Mesendoderm (in vitro differentiated cells): ENCODE data around the gene MORN4.

Experiments used
- DNase-seq: peaks from one replicate; pipeline ENCODE4 v3.0.0; 2013
- H2AK5ac ChIP-seq: 2 replicates; pipeline ENCODE4 v1.6.1; 2013; ENCODE audit warnings: low read length, inconsistent platforms
- H2BK120ac ChIP-seq: 2 replicates; pipeline ENCODE4 v1.6.1; 2013; ENCODE audit warnings: low read depth, mild to moderate bottlenecking, low read length, moderate library complexity, mixed read lengths
- H2BK15ac ChIP-seq: replicated peaks from 2 replicates; pipeline ENCODE4 v1.6.1; 2013; ENCODE audit warnings: low read depth, mild to moderate bottlenecking, moderate library complexity
- H2BK5ac ChIP-seq: 2 replicates; pipeline ENCODE4 v1.6.1; 2013; ENCODE audit warnings: low read length, inconsistent platforms
- H3K18ac ChIP-seq: 2 replicates; pipeline ENCODE4 v1.6.1; 2013; ENCODE audit warnings: mild to moderate bottlenecking, low read length, mixed read lengths
- H3K23ac ChIP-seq: one replicate; pipeline ENCODE4 v1.6.1; 2013; ENCODE audit warnings: low read length
- H3K27ac ChIP-seq: 2 replicates; pipeline ENCODE4 v1.5.1; 2013; ENCODE audit warnings: low read depth, mild to moderate bottlenecking, inconsistent platforms, low read length, moderate library complexity
- H3K27me3 ChIP-seq: 2 replicates; pipeline ENCODE4 v1.6.1; 2013; ENCODE audit warnings: low read length, control low read depth, mild to moderate bottlenecking, inconsistent platforms; ENCODE audit not compliant: insufficient read depth, poor library complexity
- H3K36me3 ChIP-seq: 2 replicates; pipeline ENCODE4 v1.6.1; 2013; ENCODE audit warnings: low read length, inconsistent platforms; ENCODE audit not compliant: control insufficient read depth, insufficient read depth
- H3K4ac ChIP-seq: one replicate; pipeline ENCODE4 v1.6.1; 2013; ENCODE audit warnings: low read depth, mild to moderate bottlenecking, low read length, moderate library complexity
- H3K4me1 ChIP-seq: 2 replicates; pipeline ENCODE4 v1.6.1; 2013; ENCODE audit warnings: low read depth, low read length, inconsistent platforms; ENCODE audit not compliant: control insufficient read depth
- H3K4me2 ChIP-seq: 2 replicates; pipeline ENCODE4 v1.6.1; 2013; ENCODE audit warnings: low read length
- H3K4me3 ChIP-seq: 2 replicates; pipeline ENCODE4 v1.5.1; 2013; ENCODE audit warnings: mild to moderate bottlenecking, low read length
- H3K56ac ChIP-seq: one replicate; pipeline ENCODE4 v1.6.1; 2013; ENCODE audit warnings: low read length
- H3K79me1 ChIP-seq: 2 replicates; pipeline ENCODE4 v1.6.1; 2013; ENCODE audit warnings: low read length, inconsistent platforms
- H3K79me2 ChIP-seq: 2 replicates; pipeline ENCODE4 v1.6.1; 2013; ENCODE audit warnings: mild to moderate bottlenecking, low read length; ENCODE audit not compliant: control insufficient read depth, insufficient read depth
- H3K9ac ChIP-seq: 2 replicates; pipeline ENCODE4 v1.6.1; 2013; ENCODE audit warnings: low read length, inconsistent platforms
- H4K5ac ChIP-seq: one replicate; pipeline ENCODE4 v1.6.1; 2013; ENCODE audit warnings: low read length
- H4K8ac ChIP-seq: one replicate; pipeline ENCODE4 v1.6.1; 2013; ENCODE audit warnings: low read depth, mild to moderate bottlenecking, control low read depth, low read length, moderate library complexity
- WGBS: extraction: QIAGEN DNeasy Blood & Tissue Kit; methylation state at CpG from one replicate; pipeline ENCODE4 v1.1.7; 2013; ENCODE audit warnings: low lambda C conversion rate, missing lambda C conversion rate; ENCODE audit not compliant: insufficient coverage; ENCODE audit errors: extremely low coverage; 5-methylcytosine and 5-hydroxymethylcytosine counted together

Gene MORN4

GRCh38 chr10:97611473-97611872 lies 21.8 kb downstream of the MORN4 start:
- H3K4me1 ChIP-seq: no peaks in the 10 kb centered on the region
- no peak overlapping the region for H3K27ac ChIP-seq
- H3K27me3 ChIP-seq: no peaks in the 10 kb centered on the region
- H3K56ac ChIP-seq: no peak overlapping the region
- H3K36me3 ChIP-seq: no peaks in the 10 kb centered on the region
- H4K8ac ChIP-seq: no peak overlapping the region
- no peak overlapping the region for H3K23ac ChIP-seq
- no peak overlapping the region for H3K18ac ChIP-seq
- WGBS: no CpG with 5 or more reads among the region's 12 CpGs
- H3K4me3 ChIP-seq: no peak overlapping the region
- H2BK15ac ChIP-seq: no peak overlapping the region
- no peak overlapping the region for H2BK5ac ChIP-seq
- no peaks in the 10 kb centered on the region for H3K79me1 ChIP-seq
- no peak overlapping the region for H3K4me2 ChIP-seq
- no peak overlapping the region for H2AK5ac ChIP-seq
- H3K9ac ChIP-seq: no peak overlapping the region
- H2BK120ac ChIP-seq: no peak overlapping the region
- DNase-seq: no peak
- no peaks in the 10 kb centered on the region for H3K79me2 ChIP-seq
- no peak overlapping the region for H3K4ac ChIP-seq
- no peak overlapping the region for H4K5ac ChIP-seq

- H4K8ac ChIP-seq: no peak overlapping the region
- no CpG with 5 or more reads among the region's 13 CpGs for WGBS
- H3K27ac ChIP-seq: no peak overlapping the region
- H3K4ac ChIP-seq: no peak overlapping the region
- no peaks in the 10 kb centered on the region for H3K27me3 ChIP-seq
- DNase-seq: no peak
- H4K5ac ChIP-seq: no peak overlapping the region
- H2BK15ac ChIP-seq: no peak overlapping the region
- H3K56ac ChIP-seq: no peak overlapping the region
- peak overlapping the region; percentile 15 for H3K23ac ChIP-seq
- no peaks in the 10 kb centered on the region for H3K79me1 ChIP-seq
- no peaks in the 10 kb centered on the region for H3K4me1 ChIP-seq
- no peak overlapping the region for H3K9ac ChIP-seq
- H2BK120ac ChIP-seq: no peak overlapping the region
- H2AK5ac ChIP-seq: no peak overlapping the region
- no peaks in the 10 kb centered on the region for H3K79me2 ChIP-seq
- H3K18ac ChIP-seq: no peak overlapping the region
- no peak overlapping the region for H3K4me2 ChIP-seq
- no peaks in the 10 kb centered on the region for H3K36me3 ChIP-seq
- no peak overlapping the region for H2BK5ac ChIP-seq
- H3K4me3 ChIP-seq: no peak overlapping the region
Observed at GRCh38 chr10:97608991-97609561, 24.2 kb downstream of the MORN4 start.

GRCh38 chr10:97607095-97607636 lies 26.1 kb downstream of the MORN4 start:
- no peak overlapping the region for H3K18ac ChIP-seq
- no peaks in the 10 kb centered on the region for H3K4me1 ChIP-seq
- WGBS: no CpG with 5 or more reads among the region's 5 CpGs
- H3K56ac ChIP-seq: peak overlapping the region; percentile 25
- no peak overlapping the region for H4K8ac ChIP-seq
- H2BK15ac ChIP-seq: no peak overlapping the region
- no peak for DNase-seq
- no peak overlapping the region for H3K9ac ChIP-seq
- H3K27ac ChIP-seq: no peak overlapping the region
- H3K27me3 ChIP-seq: no peaks in the 10 kb centered on the region
- H3K23ac ChIP-seq: no peak overlapping the region
- no peaks in the 10 kb centered on the region for H3K79me2 ChIP-seq
- no peaks in the 10 kb centered on the region for H3K36me3 ChIP-seq
- no peak overlapping the region for H4K5ac ChIP-seq
- no peak overlapping the region for H2BK120ac ChIP-seq
- no peak overlapping the region for H3K4me3 ChIP-seq
- no peak overlapping the region for H2AK5ac ChIP-seq
- no peak overlapping the region for H3K4ac ChIP-seq
- H3K4me2 ChIP-seq: no peak overlapping the region
- no peak overlapping the region for H2BK5ac ChIP-seq
- no peaks in the 10 kb centered on the region for H3K79me1 ChIP-seq

- H3K4me2 ChIP-seq: no peak overlapping the region
- H3K79me1 ChIP-seq: no peaks in the 10 kb centered on the region
- H3K27ac ChIP-seq: no peak overlapping the region
- no peak overlapping the region for H3K18ac ChIP-seq
- no peak overlapping the region for H3K4me3 ChIP-seq
- no peak overlapping the region for H4K8ac ChIP-seq
- H4K5ac ChIP-seq: no peak overlapping the region
- no peaks in the 10 kb centered on the region for H3K36me3 ChIP-seq
- no peak for DNase-seq
- H2BK5ac ChIP-seq: no peak overlapping the region
- no peak overlapping the region for H2BK120ac ChIP-seq
- no peak overlapping the region for H3K4ac ChIP-seq
- no peak overlapping the region for H2AK5ac ChIP-seq
- no peaks in the 10 kb centered on the region for H3K27me3 ChIP-seq
- no peak overlapping the region for H3K9ac ChIP-seq
- no peak overlapping the region for H2BK15ac ChIP-seq
- no peaks in the 10 kb centered on the region for H3K79me2 ChIP-seq
- no peak overlapping the region for H3K56ac ChIP-seq
- H3K4me1 ChIP-seq: no peaks in the 10 kb centered on the region
- no peak overlapping the region for H3K23ac ChIP-seq
- no CpG with 5 or more reads among the region's 21 CpGs for WGBS
Observed at GRCh38 chr10:97601268-97602215, 31.8 kb downstream of the MORN4 start.

GRCh38 chr10:97600616-97601015 lies 32.7 kb downstream of the MORN4 start:
- no peak overlapping the region for H3K4ac ChIP-seq
- H3K36me3 ChIP-seq: no peaks in the 10 kb centered on the region
- H3K4me3 ChIP-seq: no peak overlapping the region
- no peaks in the 10 kb centered on the region for H3K79me2 ChIP-seq
- no peak for DNase-seq
- no CpG with 5 or more reads among the region's 1 CpG for WGBS
- no peak overlapping the region for H2BK15ac ChIP-seq
- no peak overlapping the region for H4K8ac ChIP-seq
- H2BK120ac ChIP-seq: no peak overlapping the region
- H3K18ac ChIP-seq: no peak overlapping the region
- no peak overlapping the region for H3K9ac ChIP-seq
- no peaks in the 10 kb centered on the region for H3K79me1 ChIP-seq
- no peaks in the 10 kb centered on the region for H3K27me3 ChIP-seq
- H3K23ac ChIP-seq: no peak overlapping the region
- H3K56ac ChIP-seq: no peak overlapping the region
- H4K5ac ChIP-seq: no peak overlapping the region
- no peak overlapping the region for H3K27ac ChIP-seq
- H2AK5ac ChIP-seq: no peak overlapping the region
- no peak overlapping the region for H2BK5ac ChIP-seq
- no peak overlapping the region for H3K4me2 ChIP-seq
- H3K4me1 ChIP-seq: no peaks in the 10 kb centered on the region
